HG03108 (cell line): ENCODE data around the gene RFXAP.

Experiments used
- ATAC-seq: cut with Tn5 transposase; IDR thresholded peaks from one replicate; pipeline ENCODE4 v1.9.1; 2021; ENCODE audit warnings: moderate library complexity; ENCODE audit not compliant: unreplicated experiment

RFXAP gene

DNA sequence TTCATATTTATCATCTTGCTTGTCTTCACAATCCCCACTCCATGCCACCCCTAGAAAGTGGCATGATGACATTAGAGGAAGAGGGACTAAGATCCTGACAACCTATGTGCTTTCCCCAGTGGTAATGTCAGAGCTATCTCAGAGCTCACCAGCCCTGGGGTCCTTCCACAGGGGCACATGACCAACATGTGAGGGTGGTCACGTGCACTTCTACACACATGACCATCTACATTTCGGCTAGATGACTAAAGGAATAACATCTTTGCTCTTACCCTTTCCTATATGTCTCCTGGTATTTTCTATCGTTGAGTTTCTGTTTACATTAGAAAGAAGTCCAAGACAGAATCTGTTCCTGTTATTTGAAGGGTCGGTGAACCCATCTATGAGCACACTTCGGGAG lies 46.2 kb downstream of the RFXAP start:
- no peak for ATAC-seq

DNA sequence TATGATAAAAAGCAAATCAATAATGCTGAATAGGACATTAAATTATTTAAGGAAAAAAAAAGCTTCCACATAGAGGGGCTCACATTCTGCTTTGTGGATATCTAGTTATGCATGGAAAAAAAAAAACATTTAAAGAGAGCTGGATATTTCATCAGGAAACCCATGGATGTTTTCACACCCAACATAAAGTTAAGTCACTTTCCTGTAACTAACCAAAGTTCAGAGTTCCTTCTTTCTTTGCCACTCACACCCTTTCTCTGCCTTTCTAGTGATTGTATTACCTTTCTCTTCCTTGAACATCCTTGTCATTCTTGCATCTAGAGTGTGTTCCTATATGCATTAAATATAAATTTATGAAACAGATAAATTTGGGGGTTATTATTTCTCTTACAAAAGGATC lies 47.2 kb downstream of the RFXAP start:
- no peak for ATAC-seq

DNA sequence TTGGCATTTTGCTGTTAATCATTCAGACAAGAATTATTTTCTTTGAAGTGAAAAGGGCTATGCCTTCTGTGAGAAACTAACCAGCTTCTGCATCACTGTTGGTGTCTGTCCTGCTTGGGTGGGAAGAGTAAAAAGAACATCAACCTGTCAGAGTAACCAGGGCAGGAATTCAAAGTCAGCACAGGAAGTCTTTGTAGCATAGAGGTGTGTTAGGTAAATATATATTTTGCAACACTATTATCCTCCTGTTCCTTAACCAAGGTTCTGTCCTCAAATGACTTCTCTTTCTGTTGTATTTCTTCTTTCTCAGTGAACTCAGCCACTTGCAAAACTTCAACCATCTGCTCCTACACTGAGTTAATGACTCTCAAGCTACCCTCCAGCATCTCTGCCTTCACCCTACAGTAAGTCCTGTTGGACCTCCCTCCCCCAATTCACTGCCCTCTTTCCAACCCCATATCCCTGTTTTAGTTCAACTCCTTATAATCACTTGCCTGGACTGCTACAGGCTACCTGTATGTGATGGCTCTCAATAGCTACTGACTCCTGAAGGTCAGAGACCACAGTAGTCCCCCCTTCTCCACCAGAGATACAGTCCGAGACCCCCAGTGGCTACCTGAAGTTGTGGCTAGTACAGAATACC lies 51.1 kb downstream of the RFXAP start:
- no peak for ATAC-seq

DNA sequence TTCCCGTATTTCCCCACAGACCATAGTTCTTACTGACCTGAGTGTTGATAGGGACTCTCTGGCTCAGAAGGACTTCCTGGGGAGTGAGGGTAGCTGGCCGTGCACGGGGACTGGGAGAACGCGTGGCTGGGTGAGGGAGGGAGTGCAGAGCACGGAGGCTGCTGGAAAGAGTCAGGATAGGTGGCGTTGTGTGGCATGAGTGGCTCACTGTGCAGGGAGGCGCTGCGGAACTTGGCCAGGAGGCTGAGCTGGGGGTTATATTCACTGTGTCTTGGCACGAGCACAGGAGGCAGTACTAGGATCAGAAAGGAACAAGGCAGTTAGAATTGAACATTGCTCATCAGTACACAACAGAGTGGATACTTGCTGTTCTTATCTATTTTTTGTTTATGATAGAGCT lies 53.6 kb downstream of the RFXAP start:
- ATAC-seq = no peak

DNA sequence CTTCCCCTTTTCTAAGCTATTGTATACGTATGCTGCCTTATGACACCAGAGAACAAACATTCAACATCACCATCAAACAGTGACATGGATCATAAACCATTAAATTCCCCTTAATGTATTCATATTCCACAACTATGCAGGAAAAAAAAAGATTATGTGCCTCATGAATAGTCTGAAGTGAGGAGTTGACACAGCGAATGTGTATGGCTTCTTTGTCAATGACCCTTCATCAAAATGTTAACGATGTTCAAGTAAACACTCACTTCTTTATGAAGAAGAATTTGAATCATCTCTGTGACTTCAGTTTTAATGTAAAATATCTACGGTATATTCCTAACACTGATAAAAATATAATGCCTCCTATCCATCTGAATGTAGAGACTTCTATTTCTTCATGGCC lies 56.4 kb downstream of the RFXAP start:
- no peak for ATAC-seq

DNA sequence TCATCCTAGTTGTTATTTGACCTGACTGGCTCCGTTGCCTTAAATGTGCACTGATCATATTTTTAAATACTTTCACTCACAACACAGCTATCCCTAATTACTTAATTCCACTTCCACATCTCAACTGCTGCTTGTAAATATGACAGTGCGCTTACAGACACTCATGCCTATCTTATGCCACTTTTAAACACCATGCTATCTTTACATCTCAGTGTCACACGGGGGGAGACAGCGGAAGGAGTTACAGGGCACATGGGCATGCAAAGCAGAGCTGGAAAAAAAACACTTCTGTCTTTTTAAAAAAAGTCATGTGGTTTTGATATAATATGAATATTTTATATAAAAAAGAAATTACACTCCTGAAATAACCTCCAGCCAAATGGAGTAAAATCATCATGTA lies 56.9 kb downstream of the RFXAP start:
- no peak for ATAC-seq
